ENCODE data around the gene PERCC1.

- TF ChIP-seq EZH2 (IDR thresholded peaks at IDR 0.05; ENCODE audit: borderline replicate concordance, low read depth, low read length, poor library complexity, severe bottlenecking) (no peak), CTCF (conservative IDR thresholded peaks at IDR 0.05; ENCODE audit: low read depth, low read length) (no peak)
These were observed 806 bp downstream of the PERCC1 start for GRCh38 chr16:1431497-1432270.

Data from A673 (cell line).